GM18526 (cell line): ENCODE results near the gene RASL11B.

ENCODE experiments used
- POLR2A ChIP-seq: IDR thresholded peaks from 3 replicates; pipeline ENCODE4 v1.6.1; 2011; ENCODE audit not compliant: insufficient read length; ENCODE audit errors: extremely low read depth

RASL11B gene

GRCh38 chr4:52883183-52883621, 21.1 kb downstream of the RASL11B start:
- no peak for TF ChIP-seq POLR2A

- no peak for TF ChIP-seq POLR2A
Measured at GRCh38 chr4:52883707-52884669, 21.9 kb downstream of the RASL11B start.

- no peak for TF ChIP-seq POLR2A
Measured at GRCh38 chr4:52884994-52885393, 22.9 kb downstream of the RASL11B start.

GRCh38 chr4:52889354-52889753, 27.2 kb downstream of the RASL11B start:
- no peak for TF ChIP-seq POLR2A

GRCh38 chr4:52889778-52890520, 27.8 kb downstream of the RASL11B start:
- TF ChIP-seq POLR2A = no peak

GRCh38 chr4:52890521-52890791, 28.3 kb downstream of the RASL11B start:
- no peak for TF ChIP-seq POLR2A

- TF ChIP-seq POLR2A = no peak
Measured at GRCh38 chr4:52891743-52892142, 29.6 kb downstream of the RASL11B start.

GRCh38 chr4:52892880-52893279, 30.8 kb downstream of the RASL11B start:
- TF ChIP-seq POLR2A = no peak

- TF ChIP-seq POLR2A = no peak
Measured at GRCh38 chr4:52894443-52894842, 32.3 kb downstream of the RASL11B start.

GRCh38 chr4:52903273-52903672, 41.2 kb downstream of the RASL11B start:
- no peak for TF ChIP-seq POLR2A

GRCh38 chr4:52904421-52904820, 42.3 kb downstream of the RASL11B start:
- TF ChIP-seq POLR2A = no peak

- TF ChIP-seq POLR2A = no peak
Measured at GRCh38 chr4:52907510-52907909, 45.4 kb downstream of the RASL11B start.

- TF ChIP-seq POLR2A = no peak
Measured at GRCh38 chr4:52910115-52910514, 48.0 kb downstream of the RASL11B start.

- no peak for TF ChIP-seq POLR2A
Measured at GRCh38 chr4:52911684-52912294, 49.7 kb downstream of the RASL11B start.

- no peak for TF ChIP-seq POLR2A
Measured at GRCh38 chr4:52912608-52913007, 50.5 kb downstream of the RASL11B start.

- no peak for TF ChIP-seq POLR2A
Measured at GRCh38 chr4:52914051-52914605, 52.0 kb downstream of the RASL11B start.

- TF ChIP-seq POLR2A = no peak
Measured at GRCh38 chr4:52915191-52915590, 53.1 kb downstream of the RASL11B start.
